OCI-LY7 (cell line): ENCODE measurements around the gene MPRIP. TPM values are rescaled to one million over a fixed set of nuclear protein-coding genes. Genes with fewer than 3 reads are reported as not detected.

Source experiments
- BruUV-seq: library from RNA; stranded (reverse); fragments of 400-500 nt; replicated peaks from 2 replicates; lab custom pipeline; 2021; lab: Mats Ljungman, UMichigan
- CTCF ChIA-PET: fragments of 300-600 bp; sonication (Branson Sonifier 250); formaldehyde crosslinking; loops from one replicate; lab custom pipeline; 2022; ENCODE audit warnings: antibody characterized with exemption; ENCODE audit not compliant: unreplicated experiment; lab: Charles Lee
- POLR2A ChIA-PET: fragments of 300-600 bp; sonication (Branson Sonifier 250); formaldehyde crosslinking; loops from one replicate; lab custom pipeline; 2022; ENCODE audit warnings: antibody characterized with exemption; lab: Charles Lee
- DNase-seq: peaks from one replicate; pipeline ENCODE4 v3.0.0-alpha.2; 2015; ENCODE audit warnings: low spot score
- H2AFZ ChIP-seq: fragments of 200-600 bp; sonication (generic), shearing (Covaris generic); 2 replicates; pipeline ENCODE4 v1.6.1; 2014; ENCODE audit warnings: mild to moderate bottlenecking, antibody characterized with exemption, low read length, moderate library complexity
- H3K27ac ChIP-seq: fragments of 200-600 bp; sonication (generic); 2 replicates; pipeline ENCODE4 v1.5.1; 2014; ENCODE audit warnings: mixed run types, low read depth, mild to moderate bottlenecking, moderate library complexity, low read length, inconsistent platforms; ENCODE audit not compliant: poor library complexity, severe bottlenecking
- H3K36me3 ChIP-seq: fragments of 200-600 bp; sonication (generic); 2 replicates; pipeline ENCODE4 v1.6.1; 2014; ENCODE audit warnings: mild to moderate bottlenecking, antibody characterized with exemption, low read length, moderate library complexity, mixed read lengths; ENCODE audit not compliant: insufficient read depth
- H3K4me1 ChIP-seq: fragments of 200-600 bp; sonication (generic); 2 replicates; pipeline ENCODE4 v1.5.1; 2014; ENCODE audit warnings: mild to moderate bottlenecking, low read length; ENCODE audit not compliant: insufficient read depth, poor library complexity, severe bottlenecking
- H3K4me2 ChIP-seq: fragments of 200-600 bp; sonication (generic); 2 replicates; pipeline ENCODE4 v1.6.1; 2014; ENCODE audit warnings: mild to moderate bottlenecking, low read length
- H3K4me3 ChIP-seq: fragments of 200-600 bp; sonication (generic); 2 replicates; pipeline ENCODE4 v1.5.1; 2014; ENCODE audit warnings: mild to moderate bottlenecking, low read depth, low read length; ENCODE audit not compliant: poor library complexity, severe bottlenecking
- H3K79me2 ChIP-seq: fragments of 200-600 bp; sonication (generic); 2 replicates; pipeline ENCODE4 v1.6.1; 2016; ENCODE audit warnings: low read depth, mild to moderate bottlenecking, low read length, moderate library complexity, mixed read lengths; ENCODE audit not compliant: insufficient read depth
- H3K9me2 ChIP-seq: fragments of 200-600 bp; sonication (generic); 2 replicates; pipeline ENCODE4 v1.6.1; 2016; ENCODE audit warnings: mild to moderate bottlenecking, low read length, mixed read lengths; ENCODE audit not compliant: insufficient read depth
- H3K9me3 ChIP-seq: fragments of 200-600 bp; sonication (generic); 2 replicates; pipeline ENCODE4 v1.6.1; 2014; ENCODE audit warnings: mild to moderate bottlenecking, mixed run types, low read length, mixed read lengths
- H4K20me1 ChIP-seq: fragments of 200-600 bp; sonication (generic); 2 replicates; pipeline ENCODE4 v1.6.1; 2014; ENCODE audit warnings: mild to moderate bottlenecking, antibody characterized with exemption, low read length, moderate library complexity, mixed read lengths; ENCODE audit not compliant: insufficient read depth
- CTCF ChIP-seq: fragments of 200-600 bp; sonication (generic); conservative IDR thresholded peaks from 2 replicates; pipeline ENCODE4 v1.5.1; 2014; ENCODE audit warnings: mild to moderate bottlenecking, antibody characterized with exemption, low read length, moderate library complexity, mixed read lengths
- EZH2phosphoT487 ChIP-seq: fragments of 200-600 bp; sonication (generic); IDR thresholded peaks from 2 replicates; pipeline ENCODE4 v1.6.1; 2018; ENCODE audit warnings: low read depth, borderline replicate concordance, mild to moderate bottlenecking, mixed run types, antibody characterized with exemption, low read length, moderate library complexity, mixed read lengths
- intact Hi-C: fragments of 100-400 bp; cut with micrococcal nuclease; formaldehyde crosslinking; loops from one replicate; pipeline ENCODE4 v1.10.0; 2022; ENCODE audit not compliant: unreplicated experiment
- total RNA-seq, 2 experiments: library from RNA; depleted of rRNA in 1 of 2; stranded (reverse); fragments of >200 nt in 1 of 2; shearing (Covaris generic) in 1 of 2; gene quantifications; 2 replicates each; pipeline ENCODE4 v1.2.3, GENCODE V29; 2014 to 2022

The MPRIP gene
- total RNA-seq, 2 experiments from 2014 or later, result 73.3 to 109 TPM

- H3K4me2 ChIP-seq, result no peak overlapping the region
- H3K36me3 ChIP-seq, result peaks cover 61% of the 10 kb centered on the region
- H3K79me2 ChIP-seq, result no peaks in the 10 kb centered on the region
- no peaks in the 10 kb centered on the region for H3K9me2 ChIP-seq
- DNase-seq, result no peak
- H3K4me1 ChIP-seq, result peaks cover 15% of the 10 kb centered on the region
- H3K9me3 ChIP-seq, result no peaks in the 10 kb centered on the region
- H3K27ac ChIP-seq, result no peak overlapping the region
- intact Hi-C loops, result no loop called here
- TF ChIP-seq EZH2phosphoT487 (no peak), CTCF (no peak)
- ChIA-PET POLR2A (interaction anchor here (0.7 to 0.8 kb wide), 3 partner anchors 29 to 664 kb away, joined by 3 read pairs; no protein-coding TSS in a partner anchor), CTCF (no interaction called here)
- BruUV-seq, result no TSS peak
- H4K20me1 ChIP-seq, result no peaks in the 10 kb centered on the region
- no peak overlapping the region for H3K4me3 ChIP-seq
- no peak overlapping the region for H2AFZ ChIP-seq
These were observed 134.9 kb downstream of the MPRIP start for GRCh38 chr17:17177176-17177575.

GRCh38 chr17:17179371-17179827 is 137.1 kb downstream of the MPRIP start:
- no TSS peak for BruUV-seq
- peaks cover 21% of the 10 kb centered on the region for H3K4me1 ChIP-seq
- POLR2A ChIA-PET, result no interaction called here

More at GRCh38 chr17:17179371-17179827, 137.1 kb downstream of the MPRIP start:
- TF ChIP-seq EZH2phosphoT487 (no peak), CTCF (no peak)
- Histone ChIP-seq H3K4me2 (no peak overlapping the region), H3K9me2 (no peaks in the 10 kb centered on the region), H4K20me1 (no peaks in the 10 kb centered on the region), H3K36me3 (peaks cover 57% of the 10 kb centered on the region), H3K9me3 (no peaks in the 10 kb centered on the region), H3K79me2 (no peaks in the 10 kb centered on the region), H3K4me3 (no peak overlapping the region), H3K27ac (no peak overlapping the region), H2AFZ (no peak overlapping the region)
- DNase-seq, result no peak
- CTCF ChIA-PET, result no interaction called here
- intact Hi-C loops, result no loop called here
